ENCODE results near the gene BTNL2. TPM values are rescaled to one million over a fixed set of nuclear protein-coding genes. Genes with fewer than 3 reads are reported as not detected.

BTNL2 gene
- total RNA-seq, 1 donor from 2014 or later: not detected

DNA sequence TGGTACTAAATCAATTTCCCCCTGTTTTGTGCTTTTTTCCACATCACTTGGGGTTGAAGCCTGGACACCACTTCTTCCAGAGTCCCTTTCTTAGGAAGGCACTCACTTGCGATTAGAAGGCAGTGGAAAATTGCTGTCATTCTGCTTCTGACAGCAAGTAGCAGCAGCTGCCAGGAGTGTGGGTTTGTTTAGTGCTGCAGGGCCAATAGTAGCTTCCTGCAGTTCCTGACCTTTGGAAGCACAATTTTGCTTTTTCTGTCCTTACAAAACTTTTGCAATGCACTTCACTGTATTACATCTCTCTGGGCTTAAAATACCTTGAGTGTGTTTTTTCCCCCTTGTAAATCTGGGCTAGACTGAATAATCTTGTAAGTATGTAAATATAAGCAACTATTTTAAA lies 20.2 kb upstream of the BTNL2 start:
- TF ChIP-seq, protein P1, sequence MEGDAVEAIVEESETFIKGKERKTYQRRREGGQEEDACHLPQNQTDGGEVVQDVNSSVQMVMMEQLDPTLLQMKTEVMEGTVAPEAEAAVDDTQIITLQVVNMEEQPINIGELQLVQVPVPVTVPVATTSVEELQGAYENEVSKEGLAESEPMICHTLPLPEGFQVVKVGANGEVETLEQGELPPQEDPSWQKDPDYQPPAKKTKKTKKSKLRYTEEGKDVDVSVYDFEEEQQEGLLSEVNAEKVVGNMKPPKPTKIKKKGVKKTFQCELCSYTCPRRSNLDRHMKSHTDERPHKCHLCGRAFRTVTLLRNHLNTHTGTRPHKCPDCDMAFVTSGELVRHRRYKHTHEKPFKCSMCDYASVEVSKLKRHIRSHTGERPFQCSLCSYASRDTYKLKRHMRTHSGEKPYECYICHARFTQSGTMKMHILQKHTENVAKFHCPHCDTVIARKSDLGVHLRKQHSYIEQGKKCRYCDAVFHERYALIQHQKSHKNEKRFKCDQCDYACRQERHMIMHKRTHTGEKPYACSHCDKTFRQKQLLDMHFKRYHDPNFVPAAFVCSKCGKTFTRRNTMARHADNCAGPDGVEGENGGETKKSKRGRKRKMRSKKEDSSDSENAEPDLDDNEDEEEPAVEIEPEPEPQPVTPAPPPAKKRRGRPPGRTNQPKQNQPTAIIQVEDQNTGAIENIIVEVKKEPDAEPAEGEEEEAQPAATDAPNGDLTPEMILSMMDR (IDR thresholded peaks at IDR 0.05; ENCODE audit: unreplicated experiment): no peak
- peaks cover 11% of the 10 kb centered on the region for H3K27me3 Mint-ChIP-seq (ENCODE audit: low read depth)
- no peak overlapping the region for H3K27ac Mint-ChIP-seq
- peaks cover 6% of the 10 kb centered on the region for H3K9me3 Mint-ChIP-seq
- no peaks in the 10 kb centered on the region for H3K36me3 Mint-ChIP-seq
- no peak overlapping the region for H3K4me3 Mint-ChIP-seq
- H3K4me1 Mint-ChIP-seq: no peaks in the 10 kb centered on the region
- DNase-seq (ENCODE audit: low spot score in 2 of 2, unreplicated experiment in 2 of 2): no peak

DNA sequence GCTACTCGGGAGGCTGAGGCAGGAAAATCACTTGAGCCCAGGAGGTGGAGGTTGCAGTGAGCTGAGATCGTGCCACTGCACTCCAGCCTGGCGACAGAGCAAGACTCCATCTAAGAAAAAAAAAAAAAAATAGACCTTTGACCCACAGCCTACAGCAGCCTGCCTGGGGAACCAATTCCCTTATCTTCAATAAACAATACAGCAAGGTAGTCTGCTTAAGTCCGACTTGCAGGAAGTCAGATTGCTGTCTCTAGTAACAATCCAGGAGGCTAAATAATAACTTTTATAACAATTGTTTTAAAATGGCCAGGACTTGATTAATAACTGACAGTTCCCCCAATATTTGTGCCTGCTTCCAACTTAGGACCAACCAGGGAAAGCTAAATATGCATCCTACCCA lies 19.4 kb upstream of the BTNL2 start:
- TF ChIP-seq, protein P1 (IDR thresholded peaks at IDR 0.05; ENCODE audit: unreplicated experiment): no peak
- H3K27me3 Mint-ChIP-seq (ENCODE audit: low read depth): peaks cover 20% of the 10 kb centered on the region
- H3K9me3 Mint-ChIP-seq: peaks cover 6% of the 10 kb centered on the region
- H3K27ac Mint-ChIP-seq: no peak overlapping the region
- H3K4me1 Mint-ChIP-seq: no peaks in the 10 kb centered on the region
- no peak for DNase-seq (ENCODE audit: low spot score in 2 of 2, unreplicated experiment in 2 of 2)
- no peak overlapping the region for H3K4me3 Mint-ChIP-seq
- H3K36me3 Mint-ChIP-seq: no peaks in the 10 kb centered on the region

DNA sequence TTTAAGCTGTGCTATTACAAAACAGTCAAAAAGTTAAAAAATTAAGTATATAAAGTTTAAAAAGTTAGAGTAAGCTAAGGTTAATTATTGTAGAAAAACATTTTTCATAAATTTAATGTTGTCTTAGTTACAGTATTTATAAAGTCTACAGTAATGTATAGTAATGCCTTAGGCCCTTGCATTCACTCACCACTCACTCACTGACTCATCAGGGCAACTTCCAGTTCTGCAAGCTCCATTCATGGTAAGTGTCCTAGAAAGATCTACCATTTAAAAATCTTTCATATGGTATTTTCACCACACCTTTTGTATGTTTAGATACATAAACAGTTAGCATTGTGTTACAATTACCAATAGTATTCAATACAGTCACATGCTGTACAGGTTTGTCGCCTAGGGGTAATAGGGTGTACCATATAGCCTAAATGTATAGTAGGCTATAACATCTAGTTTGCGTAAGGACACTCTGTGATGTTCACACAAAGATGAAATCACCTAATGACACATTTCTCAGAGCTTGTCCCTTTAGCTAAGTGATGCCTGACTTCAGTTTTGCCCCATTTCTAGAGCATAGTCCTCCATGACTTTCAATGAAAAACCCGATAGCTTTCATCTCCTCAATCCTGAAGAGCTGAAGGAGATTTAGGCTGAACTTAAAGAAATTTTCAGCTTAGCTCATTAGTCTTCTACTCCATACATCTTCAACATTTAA lies 17.8 kb upstream of the BTNL2 start:
- Mint-ChIP-seq H3K4me1 (no peaks in the 10 kb centered on the region), H3K4me3 (no peak overlapping the region), H3K27ac (no peak overlapping the region), H3K27me3 (ENCODE audit: low read depth) (peaks cover 32% of the 10 kb centered on the region), H3K36me3 (no peaks in the 10 kb centered on the region), H3K9me3 (peaks cover 6% of the 10 kb centered on the region)
- TF ChIP-seq, protein P1 (IDR thresholded peaks at IDR 0.05; ENCODE audit: unreplicated experiment): no peak
- DNase-seq (ENCODE audit: low spot score in 2 of 2, unreplicated experiment in 2 of 2): no peak

DNA sequence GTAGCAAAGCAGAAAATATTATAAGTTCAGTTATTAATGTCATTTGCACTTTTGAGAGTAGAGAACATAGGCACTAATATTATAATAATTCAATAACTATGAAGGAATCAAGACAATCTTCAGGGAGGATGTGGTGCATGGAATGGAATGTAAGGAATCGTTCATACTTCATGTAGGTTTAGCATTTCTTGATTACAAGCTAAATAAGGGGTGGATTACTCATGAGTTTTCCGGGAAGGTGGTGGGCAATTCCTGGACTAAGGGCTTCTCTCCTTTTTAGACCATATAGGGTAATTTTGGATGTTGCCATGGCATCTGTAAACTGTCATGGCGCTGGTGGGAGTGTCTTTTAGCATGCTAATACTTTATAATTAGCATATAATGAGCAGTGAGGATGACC lies 9.1 kb upstream of the BTNL2 start:
- H3K9me3 Mint-ChIP-seq: no peaks in the 10 kb centered on the region
- no peak overlapping the region for H3K27ac Mint-ChIP-seq
- DNase-seq (ENCODE audit: low spot score in 2 of 2, unreplicated experiment in 2 of 2): no peak
- H3K36me3 Mint-ChIP-seq: no peaks in the 10 kb centered on the region
- peak overlapping the region; percentile 13 for H3K4me3 Mint-ChIP-seq
- H3K4me1 Mint-ChIP-seq: peaks cover 4% of the 10 kb centered on the region
- TF ChIP-seq, protein P1 (IDR thresholded peaks at IDR 0.05; ENCODE audit: unreplicated experiment): no peak
- H3K27me3 Mint-ChIP-seq (ENCODE audit: low read depth): peaks cover 80% of the 10 kb centered on the region

DNA sequence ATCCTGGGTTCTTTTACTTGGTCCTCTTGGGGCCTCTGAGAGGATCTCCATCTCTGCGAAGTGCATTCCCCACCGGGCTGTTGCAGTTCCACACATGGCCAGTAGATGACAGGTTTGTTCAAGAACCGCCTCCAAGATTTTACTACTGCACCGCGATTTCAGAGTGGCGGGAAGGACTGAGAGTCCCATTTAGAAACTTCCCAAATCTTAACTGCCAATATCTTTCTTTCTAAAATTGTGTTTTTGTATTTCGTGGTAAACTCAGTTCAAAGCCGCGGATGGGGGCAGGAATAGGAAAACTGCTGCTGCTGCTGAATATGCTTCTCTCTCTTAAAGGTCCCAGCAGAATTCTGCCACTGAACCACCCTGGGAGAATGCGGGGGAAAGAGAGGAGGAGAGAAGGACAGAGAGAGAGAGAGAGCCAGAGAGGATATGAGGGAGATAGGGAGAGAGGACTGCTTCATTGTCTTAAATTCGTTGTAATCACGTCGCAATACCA lies 8.6 kb upstream of the BTNL2 start:
- Mint-ChIP-seq H3K4me3 (peak overlapping the region; percentile 13), H3K27me3 (ENCODE audit: low read depth) (peaks cover 78% of the 10 kb centered on the region)

More for the DNA sequence above, 8.6 kb upstream of the BTNL2 start:
- H3K36me3 Mint-ChIP-seq: no peaks in the 10 kb centered on the region
- H3K4me1 Mint-ChIP-seq: peaks cover 4% of the 10 kb centered on the region
- no peak overlapping the region for H3K27ac Mint-ChIP-seq
- H3K9me3 Mint-ChIP-seq: no peaks in the 10 kb centered on the region
- TF ChIP-seq, protein P1 (IDR thresholded peaks at IDR 0.05; ENCODE audit: unreplicated experiment): peak; percentile 97
- peak; percentile 40 to 85 for DNase-seq (ENCODE audit: low spot score in 2 of 2, unreplicated experiment in 2 of 2)

Measured in mesothelial cell of epicardium (in vitro differentiated cells).